ENCODE results near the gene BASP1. TPM values are rescaled to one million over a fixed set of nuclear protein-coding genes. Genes with fewer than 3 reads are reported as not detected.

Gene BASP1
- total RNA-seq, 6 donors from 2014 or later: 19.8 to 78.7 (median 32.9) TPM

DNA sequence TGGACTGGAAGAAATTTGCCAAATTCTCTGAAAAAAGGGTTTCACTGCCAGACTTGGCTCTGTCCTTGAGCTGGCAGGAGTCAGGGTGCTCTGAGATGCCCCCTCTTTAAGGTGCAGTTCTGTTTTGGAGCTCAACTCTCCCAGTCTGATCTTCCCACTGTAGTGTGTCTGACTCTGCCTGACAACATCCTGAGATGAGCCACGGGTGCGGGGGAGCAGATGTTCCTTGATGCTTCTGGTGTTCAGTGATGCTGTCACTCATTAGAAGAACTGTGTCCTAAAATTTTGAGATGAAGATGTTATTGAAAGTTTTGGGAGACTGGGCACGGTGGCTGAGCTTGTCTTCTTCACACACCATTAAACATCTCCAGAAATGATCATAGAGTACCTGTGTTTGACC, 78.2 kb downstream of the BASP1 start:
- ATAC-seq (ENCODE audit: low FRiP score in 2 of 2): no peak
- 90 to 95% methylated on average over 3 of the region's 3 CpGs for WGBS, 2 donors
- TF ChIP-seq CTCF (IDR thresholded peaks at IDR 0.05) (no peak), POLR2A (IDR thresholded peaks at IDR 0.05) (no peak), EP300 (IDR thresholded peaks at IDR 0.05) (no peak), POLR2AphosphoS5 (IDR thresholded peaks at IDR 0.05) (no peak)

DNA sequence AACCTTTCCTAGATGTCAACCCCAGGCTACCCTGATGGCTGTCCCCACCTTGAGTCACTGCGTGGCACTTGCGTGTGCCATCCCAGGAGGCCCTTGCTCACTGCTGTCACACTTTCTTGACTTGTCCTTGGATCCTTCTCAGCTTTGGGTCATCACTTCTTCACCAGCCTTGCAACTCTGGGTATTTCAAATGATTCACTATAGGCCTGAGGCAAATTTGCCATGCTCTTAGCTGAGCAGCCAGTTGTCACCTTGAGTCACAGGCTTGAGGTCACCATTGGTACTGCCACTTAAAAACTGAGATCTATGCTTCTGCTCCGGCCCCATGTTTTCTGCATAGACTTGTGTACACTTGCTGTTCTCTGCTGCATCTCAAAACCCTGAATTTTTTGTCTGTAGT, 84.7 kb downstream of the BASP1 start:
- no peak for TF ChIP-seq POLR2A (IDR thresholded peaks at IDR 0.05)
- no peak for TF ChIP-seq POLR2AphosphoS5 (IDR thresholded peaks at IDR 0.05)
- no peak for TF ChIP-seq EP300 (IDR thresholded peaks at IDR 0.05)
- TF ChIP-seq CTCF (IDR thresholded peaks at IDR 0.05): no peak
- 97 to 100% methylated on average over 3 of the region's 3 CpGs for WGBS, 2 donors
- peaks cover 0 to 5% (median 3%) of the 10 kb centered on the region in 4 donors for H3K4me1 ChIP-seq
- ATAC-seq (ENCODE audit: low FRiP score in 2 of 2): peak in 1 of 2 donors; percentile 7
- H3K4me3 ChIP-seq: no peak overlapping the region
- no peaks in the 10 kb centered on the region for H3K27me3 ChIP-seq
- H3K27ac ChIP-seq: no peak overlapping the region
- no peaks in the 10 kb centered on the region for H3K9me3 ChIP-seq
- DNase-seq: no peak
- H3K36me3 ChIP-seq: no peaks in the 10 kb centered on the region

More for the DNA sequence above, 78.2 kb downstream of the BASP1 start:
- Histone ChIP-seq H3K27ac (no peak overlapping the region), H3K27me3 (no peaks in the 10 kb centered on the region), H3K4me1 (no peaks in the 10 kb centered on the region), H3K9me3 (no peaks in the 10 kb centered on the region), H3K4me3 (no peak overlapping the region), H3K36me3 (no peaks in the 10 kb centered on the region)
- no peak for DNase-seq

DNA sequence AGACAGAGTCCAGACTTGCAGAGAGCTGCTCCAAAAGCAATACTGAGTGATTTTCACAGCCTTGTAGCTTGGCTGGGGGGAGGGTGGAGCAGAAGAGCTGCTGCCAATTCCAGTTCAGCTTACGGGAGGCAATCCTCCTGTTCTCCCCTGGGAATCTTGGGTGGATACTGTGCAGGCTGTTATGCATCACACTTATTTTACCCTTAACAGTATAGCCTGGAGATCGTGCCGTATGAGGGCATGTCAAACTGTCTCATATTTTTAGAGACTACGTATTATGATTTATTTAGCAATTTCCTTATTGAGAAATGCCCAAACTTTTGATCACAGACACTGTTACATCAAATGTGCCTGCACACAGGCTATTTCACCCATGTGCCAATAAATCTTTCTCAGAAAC, 85.2 kb downstream of the BASP1 start:
- no peaks in the 10 kb centered on the region for H3K9me3 ChIP-seq
- H3K4me1 ChIP-seq: peaks cover 0 to 5% (median 3%) of the 10 kb centered on the region in 4 donors
- no peak overlapping the region for H3K4me3 ChIP-seq
- no peaks in the 10 kb centered on the region for H3K27me3 ChIP-seq
- ATAC-seq (ENCODE audit: low FRiP score in 2 of 2) (peak in 1 of 2 donors; percentile 71), DNase-seq (no peak)
- no peaks in the 10 kb centered on the region for H3K36me3 ChIP-seq
- WGBS, 2 donors: 46 to 56% methylated on average over 4 of the region's 4 CpGs
- TF ChIP-seq POLR2AphosphoS5 (IDR thresholded peaks at IDR 0.05) (no peak), EP300 (IDR thresholded peaks at IDR 0.05) (no peak), POLR2A (IDR thresholded peaks at IDR 0.05) (no peak), CTCF (IDR thresholded peaks at IDR 0.05) (no peak)
- H3K27ac ChIP-seq: no peak overlapping the region

GRCh38 chr5:17304282-17304681, 86.9 kb downstream of the BASP1 start:
- peak in 1 of 2 donors; percentile 53 for ATAC-seq (ENCODE audit: low FRiP score in 2 of 2)

More at GRCh38 chr5:17304282-17304681, 86.9 kb downstream of the BASP1 start:
- Histone ChIP-seq H3K36me3 (no peaks in the 10 kb centered on the region), H3K4me1 (peaks cover 0 to 5% (median 3%) of the 10 kb centered on the region in 4 donors), H3K27me3 (no peaks in the 10 kb centered on the region), H3K9me3 (no peaks in the 10 kb centered on the region), H3K4me3 (no peak overlapping the region), H3K27ac (no peak overlapping the region)
- no peak for DNase-seq
- TF ChIP-seq POLR2AphosphoS5 (IDR thresholded peaks at IDR 0.05) (no peak), EP300 (IDR thresholded peaks at IDR 0.05) (no peak), POLR2A (IDR thresholded peaks at IDR 0.05) (no peak), CTCF (IDR thresholded peaks at IDR 0.05) (no peak)
- 49 to 64% methylated on average over 4 of the region's 4 CpGs for WGBS, 2 donors
